GM21515 (cell line): Measurements from ENCODE around the gene SATB1.
"Not testable (repeated sequence)": the region's sequence is repeated elsewhere in the genome, so short reads cannot be mapped to it uniquely, and the experiment has no call there.

Experiments
- ATAC-seq: cut with Tn5 transposase; IDR thresholded peaks from one replicate; pipeline ENCODE4 v1.9.1; 2021; ENCODE audit not compliant: unreplicated experiment

SATB1 gene

DNA sequence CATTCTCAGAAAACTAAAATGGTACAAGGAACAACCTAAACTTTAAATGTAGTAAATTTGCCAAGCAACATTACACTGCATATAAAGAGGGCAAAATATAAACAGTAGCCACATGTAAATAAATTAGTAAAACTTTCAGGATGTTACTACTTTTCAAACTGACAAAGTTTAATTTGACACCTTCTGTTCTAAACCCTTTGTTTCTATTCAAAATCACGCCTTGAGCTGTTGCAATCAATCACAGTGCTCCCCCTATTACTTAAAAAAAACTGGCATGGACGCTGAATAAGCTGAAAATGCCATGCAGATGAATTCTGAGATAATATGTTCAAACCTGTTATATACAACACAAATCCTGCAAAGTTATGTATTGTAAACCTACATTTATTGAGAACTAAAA, 69.3 kb downstream of the SATB1 start:
- no peak for ATAC-seq

DNA sequence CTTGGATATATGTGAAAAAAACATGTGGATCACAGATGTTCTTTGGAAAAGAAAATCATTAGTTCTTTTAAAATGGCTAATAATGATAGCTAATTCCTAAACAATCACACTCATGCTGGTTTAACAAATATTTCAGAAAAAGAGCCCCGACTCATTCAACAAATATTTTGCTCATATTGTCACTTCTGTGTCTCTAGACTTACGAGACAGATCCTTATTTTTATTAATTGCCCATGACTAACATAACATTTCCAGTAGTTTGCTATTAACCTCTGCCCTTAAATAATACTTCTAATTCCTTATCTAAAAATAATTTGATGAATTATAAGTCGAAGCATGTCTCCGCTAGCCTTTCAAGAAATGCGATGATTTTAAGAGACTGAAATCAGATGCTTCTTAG, 70.4 kb downstream of the SATB1 start:
- no peak for ATAC-seq

DNA sequence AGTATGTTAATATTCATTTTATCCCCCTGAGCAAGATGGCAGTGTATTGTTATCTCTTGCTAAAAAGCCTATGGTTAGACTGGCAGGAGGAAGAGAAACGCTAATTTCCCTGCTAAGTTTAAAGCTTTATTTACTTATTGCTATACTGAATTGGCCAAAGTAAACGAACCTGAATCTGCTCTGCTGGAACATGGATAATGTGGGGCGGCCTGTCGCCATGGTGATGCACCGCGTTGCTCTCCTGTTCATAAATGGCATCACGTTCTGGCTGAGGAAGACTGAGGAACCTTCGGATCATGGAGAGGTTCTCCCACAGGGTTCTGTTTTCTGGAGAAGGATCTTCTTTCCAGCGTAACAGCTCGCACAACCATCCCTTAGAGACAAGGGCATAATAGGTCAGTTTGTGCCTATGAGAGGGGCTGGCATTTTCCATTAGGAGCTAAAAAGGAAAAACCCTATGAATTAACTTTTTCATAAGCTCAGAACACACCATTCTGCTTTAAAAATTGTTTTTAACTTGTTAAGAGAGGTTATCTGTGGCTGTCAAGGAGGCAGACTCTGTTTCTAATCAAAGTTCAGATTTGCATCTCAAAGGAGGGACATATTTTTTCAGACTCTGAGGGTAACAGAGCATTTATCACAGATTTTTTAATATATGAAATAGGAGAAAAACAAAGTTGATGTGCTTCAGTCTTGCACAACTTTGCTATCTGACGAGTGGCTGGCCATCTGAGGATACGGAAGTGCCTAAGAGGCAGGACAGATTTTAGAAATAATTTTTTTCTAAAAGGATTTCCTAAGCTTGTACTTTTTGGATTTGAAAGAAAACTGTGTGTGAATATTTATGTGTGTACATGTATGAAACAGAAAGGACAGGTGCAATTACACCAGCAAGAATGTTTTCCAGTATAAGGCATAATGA, 73.1 kb downstream of the SATB1 start:
- ATAC-seq = no peak

DNA sequence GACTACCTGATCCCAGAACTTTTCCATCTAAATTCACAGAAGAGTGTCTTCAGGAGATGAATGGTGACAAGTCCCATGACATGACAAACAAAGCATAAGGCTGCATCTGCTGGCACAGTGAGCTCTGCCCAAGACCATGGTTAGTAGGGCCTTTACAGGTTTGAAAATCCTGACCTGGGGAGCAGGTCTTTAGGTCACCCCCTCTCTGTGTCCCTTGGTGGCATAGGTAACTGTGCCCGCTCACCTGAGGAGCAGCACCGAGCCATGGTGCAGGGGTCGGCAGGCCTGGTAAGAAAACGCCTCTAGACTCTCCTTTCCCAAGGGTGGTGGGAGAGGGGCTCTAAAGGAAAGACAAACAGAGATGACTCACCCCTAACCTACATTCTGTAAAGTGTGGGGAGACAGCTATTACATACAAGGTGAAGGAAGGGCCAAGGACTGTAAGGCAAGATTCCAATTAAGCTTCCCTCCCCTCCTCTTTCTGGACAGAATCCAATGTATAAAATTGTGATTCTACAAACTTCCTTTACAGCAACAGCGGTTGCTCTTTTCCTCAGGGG, 74.0 kb downstream of the SATB1 start:
- no peak for ATAC-seq

DNA sequence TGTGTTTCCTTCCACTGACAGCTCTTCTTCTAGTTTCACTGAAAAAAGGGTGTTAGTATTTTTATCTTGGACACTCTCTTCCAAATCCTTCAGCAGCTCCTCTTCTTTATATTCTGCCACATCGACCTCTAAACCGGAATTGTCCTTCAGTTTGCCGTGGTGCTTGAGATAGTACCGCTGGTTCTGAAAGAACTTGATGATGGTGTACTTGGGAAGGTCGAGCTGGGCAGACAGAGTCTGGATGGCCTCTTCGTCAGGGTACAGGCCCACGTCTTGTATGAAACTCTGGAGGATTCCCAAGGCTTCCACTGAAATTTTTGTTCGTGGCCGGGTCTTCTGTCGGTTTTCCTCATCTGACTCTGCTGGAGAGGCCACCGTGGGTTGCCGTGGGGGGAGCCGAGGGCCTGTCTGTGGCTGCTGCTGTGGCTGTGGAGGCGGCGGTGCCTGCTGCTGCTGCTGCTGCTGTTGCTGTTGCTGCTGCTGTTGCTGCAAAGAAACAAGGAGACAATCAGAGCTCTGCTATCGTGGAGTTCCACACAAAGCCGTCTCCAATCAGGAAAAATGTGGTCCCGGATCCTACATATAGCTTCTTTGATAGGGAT, 75.8 kb downstream of the SATB1 start:
- ATAC-seq = no peak

DNA sequence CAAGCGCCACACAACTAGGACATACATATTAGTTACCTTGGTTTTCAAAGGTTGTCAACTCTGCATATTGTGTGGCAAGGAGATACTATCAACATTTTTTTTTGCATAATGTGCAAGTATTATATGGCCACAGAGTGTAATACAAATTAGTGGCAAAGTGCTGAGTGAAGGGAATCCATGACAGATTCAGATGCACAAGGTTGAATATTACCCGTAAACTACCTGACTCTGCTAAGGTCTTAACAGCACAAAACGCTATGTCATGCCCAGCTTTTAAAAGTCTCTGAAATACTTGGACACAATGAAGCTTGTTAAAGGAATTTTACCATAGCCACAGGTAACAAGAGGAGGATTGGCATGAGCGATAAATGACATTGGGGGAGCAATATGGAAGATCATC, 79.0 kb downstream of the SATB1 start:
- ATAC-seq = no peak

DNA sequence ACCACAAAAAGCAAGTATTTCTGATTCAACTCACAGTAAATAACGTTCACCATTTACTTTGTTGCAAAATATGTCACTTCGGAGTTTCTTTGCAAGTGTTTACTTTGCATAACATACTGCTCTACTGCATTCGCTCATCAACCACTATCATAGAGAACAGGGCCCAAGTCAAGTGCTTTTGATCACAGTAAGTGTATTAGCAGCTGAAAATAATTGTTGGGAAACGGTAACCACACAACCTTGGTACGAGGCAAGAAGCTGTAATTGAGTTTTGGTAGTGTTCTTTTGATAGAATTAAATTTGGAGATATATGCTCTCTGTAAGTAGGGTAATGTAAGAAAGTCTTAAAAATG, 80.1 kb downstream of the SATB1 start:
- ATAC-seq = no peak

DNA sequence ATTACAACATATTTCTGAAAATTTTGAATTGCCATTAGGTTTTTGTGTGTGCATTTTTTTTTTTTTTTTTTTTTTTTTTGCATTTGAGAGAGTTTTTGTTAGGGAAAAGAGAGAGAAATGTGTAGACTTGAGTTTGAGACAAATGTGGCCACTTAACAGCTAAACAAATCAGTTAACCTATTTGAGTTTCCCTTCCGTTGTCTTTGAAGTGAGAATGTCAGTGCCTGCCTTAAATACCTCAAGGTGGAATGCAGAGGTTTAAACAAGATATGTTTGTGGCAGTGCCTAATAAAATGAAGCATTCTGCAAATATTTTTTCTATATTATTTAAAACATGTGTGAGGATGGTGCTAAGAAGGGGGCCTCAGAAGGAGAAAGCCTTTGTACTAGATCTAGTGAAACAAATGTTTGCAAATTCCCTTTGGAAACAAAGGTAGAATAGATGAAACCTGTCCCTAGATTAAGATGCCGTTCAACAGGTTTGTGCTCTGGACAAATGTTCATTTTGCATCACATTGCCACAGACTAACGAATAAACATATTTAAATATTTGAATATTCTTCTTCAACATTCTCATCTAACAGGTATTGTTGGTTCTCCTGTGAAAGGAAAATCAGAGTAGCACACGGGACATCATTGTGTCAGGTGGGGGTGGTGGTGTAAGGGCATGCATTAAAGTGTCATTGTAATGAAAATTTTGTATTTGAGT, 80.7 kb downstream of the SATB1 start:
- no peak for ATAC-seq

DNA sequence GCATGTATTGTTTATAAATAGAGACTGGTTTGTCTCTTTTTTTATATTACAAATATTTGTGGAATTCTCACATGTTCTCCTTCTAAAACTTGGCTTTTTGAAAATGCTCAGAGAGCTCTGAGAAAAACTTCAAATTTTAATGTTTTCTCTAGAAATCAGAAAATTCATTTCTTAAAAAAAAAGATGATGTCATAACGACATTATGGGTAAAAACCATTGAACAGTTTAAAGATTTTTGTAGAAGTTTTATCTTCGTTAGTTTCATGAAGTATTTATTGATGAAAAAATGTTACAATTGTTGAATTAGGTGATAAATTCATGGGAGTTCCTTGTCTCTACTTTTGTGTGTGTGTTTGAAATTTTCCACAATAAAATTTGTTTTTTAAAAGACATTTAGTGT, 81.3 kb downstream of the SATB1 start:
- ATAC-seq = no peak

DNA sequence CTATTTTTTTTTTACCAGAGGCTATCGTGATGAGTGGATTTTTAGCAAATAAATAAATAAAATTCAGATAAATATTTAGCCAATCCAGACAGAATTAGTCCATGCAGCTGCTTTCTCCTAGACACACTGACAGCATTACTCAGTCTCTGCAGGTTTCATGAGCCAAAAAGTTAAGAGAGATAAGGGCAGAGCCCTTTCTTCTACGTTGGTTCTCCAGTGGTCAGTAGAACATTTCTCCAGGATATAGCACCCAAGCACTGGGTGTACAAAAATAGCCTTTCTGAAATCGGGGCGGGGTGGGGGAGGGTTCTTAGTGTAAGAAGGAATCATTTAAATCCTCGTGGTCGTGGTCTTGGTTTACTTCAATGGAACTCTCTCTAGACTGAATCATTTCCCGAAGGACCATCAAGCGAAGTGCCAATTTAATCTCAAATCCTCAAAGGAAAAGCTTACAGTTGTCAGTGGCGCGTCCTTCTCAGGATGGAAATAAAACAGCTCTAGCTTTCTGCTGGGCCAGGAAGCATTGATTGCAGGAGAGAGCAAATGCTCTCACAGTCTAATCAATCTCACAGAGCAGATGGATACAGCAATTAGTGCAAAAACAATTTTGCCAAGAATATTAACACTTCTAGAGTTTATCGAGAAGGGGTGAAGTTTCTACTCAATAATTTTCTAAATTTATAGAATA, 86.2 kb downstream of the SATB1 start:
- ATAC-seq = no peak

DNA sequence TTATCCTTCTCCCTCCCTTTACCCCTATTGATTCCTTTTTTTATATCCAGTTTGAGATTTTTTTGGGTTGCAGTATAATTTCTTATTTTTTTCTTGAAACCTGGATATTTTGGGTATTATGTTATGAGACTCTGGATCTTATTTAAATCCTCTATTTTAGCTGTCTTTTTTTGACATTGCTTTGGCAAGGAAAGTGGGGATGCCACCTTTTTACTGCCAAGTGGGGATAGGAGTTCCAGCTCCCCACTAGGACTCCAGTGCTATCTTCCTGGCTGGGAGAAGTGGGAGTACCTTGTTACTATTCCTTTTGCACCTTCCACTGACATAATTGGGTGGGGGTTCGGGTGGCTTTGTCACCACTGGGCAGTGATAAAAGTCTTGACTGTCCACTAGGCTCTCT, 87.9 kb downstream of the SATB1 start:
- ATAC-seq = no peak

DNA sequence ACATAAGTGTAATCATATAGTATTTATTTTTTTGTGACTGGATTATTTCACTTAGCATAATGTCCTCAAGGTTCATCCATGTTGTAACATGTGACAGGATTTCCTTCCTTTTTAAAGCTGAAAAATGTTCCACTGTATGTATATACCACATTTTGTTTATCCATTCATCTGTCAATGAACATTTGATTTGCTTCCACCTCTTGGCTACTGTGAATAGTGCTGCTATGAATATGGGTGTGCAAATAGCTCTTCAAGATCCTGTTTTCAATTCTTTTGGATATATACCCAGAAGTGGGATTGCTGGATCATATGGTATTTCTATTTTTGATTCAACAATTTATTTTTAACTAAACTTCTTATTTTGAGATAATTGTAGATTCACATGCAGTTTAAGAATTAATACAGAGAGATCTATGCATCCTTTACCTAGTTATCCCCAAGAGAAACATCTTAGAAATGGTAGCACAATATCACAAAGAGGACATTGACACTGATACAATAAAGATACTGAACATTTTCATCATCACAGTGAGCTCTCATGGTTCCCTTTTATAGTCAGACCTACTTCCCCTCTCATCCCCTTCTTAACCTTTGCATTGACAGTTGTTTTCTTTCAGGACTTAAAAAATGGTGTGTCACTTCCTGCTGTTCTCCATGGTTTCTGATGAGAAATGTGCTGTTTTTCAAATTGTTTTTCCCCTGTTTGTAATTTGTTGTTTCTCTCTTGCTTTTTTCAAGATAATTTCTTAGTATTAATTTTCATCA, 90.1 kb downstream of the SATB1 start:
- no peak for ATAC-seq

DNA sequence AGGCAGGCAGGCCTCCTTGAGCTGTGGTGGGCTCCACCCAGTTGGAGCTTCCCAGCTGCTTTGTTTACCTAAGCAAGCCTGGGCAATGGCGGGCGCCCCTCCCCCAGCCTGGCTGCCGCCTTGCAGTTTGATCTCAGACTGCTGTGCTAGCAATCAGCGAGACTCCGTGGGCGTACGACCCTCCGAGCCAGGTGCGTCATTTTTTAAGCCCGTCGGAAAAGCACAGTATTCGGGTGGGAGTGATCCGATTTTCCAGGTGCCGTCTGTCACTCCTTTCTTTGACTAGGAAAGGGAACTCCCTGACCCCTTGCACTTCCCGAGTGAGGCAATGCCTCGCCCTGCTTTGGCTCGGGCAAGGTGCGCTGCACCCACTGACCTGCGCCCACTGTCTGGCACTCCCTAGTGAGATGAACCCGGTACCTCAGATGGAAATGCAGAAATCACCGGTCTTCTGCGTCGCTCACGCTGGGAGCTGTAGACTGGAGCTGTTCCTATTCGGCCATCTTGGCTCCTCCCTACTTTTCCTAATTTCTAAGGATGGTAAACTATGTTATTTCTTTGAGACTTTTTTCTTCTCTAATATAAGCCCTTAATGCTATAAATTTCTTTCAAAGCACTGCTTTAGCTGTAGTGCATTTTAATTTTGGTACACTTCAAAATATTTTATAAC, 94.2 kb downstream of the SATB1 start:
- ATAC-seq = not testable (repeated sequence)

DNA sequence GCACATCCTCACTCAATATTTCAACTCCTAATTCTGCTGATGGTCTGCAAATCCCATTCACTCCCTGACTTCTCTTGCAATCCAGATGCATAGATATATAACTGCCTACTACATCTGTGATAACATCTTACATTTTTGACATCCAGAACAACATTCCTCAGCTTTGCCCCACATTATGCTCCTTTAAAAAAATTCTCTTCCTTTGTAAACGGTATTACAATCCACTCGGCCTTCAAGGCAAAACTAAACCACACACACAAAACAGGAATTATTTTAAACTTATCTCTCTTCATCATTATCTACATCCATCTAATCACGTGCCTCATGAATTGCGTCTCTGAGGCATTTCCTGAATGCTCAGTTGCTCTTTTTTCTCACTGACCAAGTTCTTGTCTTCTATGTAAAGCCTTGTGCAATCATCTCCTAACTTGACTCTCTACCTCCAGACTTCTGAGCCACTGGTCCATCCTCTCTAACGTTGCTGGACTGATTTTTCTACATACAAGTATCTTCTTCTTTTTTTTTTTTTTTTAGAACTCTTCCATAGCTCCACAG, 117.0 kb downstream of the SATB1 start:
- no peak for ATAC-seq

DNA sequence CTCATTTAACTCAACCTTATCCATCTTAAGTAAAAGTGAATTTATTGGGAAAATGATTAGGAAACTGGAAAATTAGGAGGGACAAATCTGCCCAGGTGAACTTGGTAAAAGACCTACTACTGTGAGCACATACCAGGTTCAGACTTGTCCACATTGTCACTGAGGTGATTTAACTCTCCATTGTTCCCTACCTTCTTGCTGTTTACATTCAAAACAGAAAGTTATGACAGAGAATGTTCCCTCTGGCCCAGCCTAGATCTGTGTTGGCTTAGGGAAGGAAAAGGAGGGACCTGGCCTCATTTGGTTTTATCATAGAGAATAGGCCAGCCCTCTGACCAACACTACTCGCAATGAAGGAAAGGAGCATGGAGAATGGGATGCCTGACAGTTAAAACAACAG, 117.6 kb downstream of the SATB1 start:
- ATAC-seq = no peak

DNA sequence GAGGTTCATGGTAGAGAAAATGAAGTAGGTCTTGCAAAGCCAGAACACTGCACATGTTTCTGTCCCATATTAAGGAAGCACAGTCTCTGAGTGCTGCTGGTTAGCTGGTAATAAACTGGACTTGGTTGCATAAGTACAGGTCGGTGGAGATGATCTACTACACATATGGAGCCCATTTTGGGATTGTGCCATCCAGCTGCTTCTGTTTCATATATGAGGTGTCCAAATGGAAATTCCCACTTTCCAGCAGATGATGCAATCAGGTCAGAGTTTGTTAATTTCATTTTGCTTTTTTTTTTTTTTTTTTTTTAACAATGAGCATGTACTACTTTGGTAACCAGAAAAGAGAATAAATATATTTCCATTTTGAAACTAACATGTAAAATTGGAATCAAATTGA, 122.6 kb downstream of the SATB1 start:
- no peak for ATAC-seq

DNA sequence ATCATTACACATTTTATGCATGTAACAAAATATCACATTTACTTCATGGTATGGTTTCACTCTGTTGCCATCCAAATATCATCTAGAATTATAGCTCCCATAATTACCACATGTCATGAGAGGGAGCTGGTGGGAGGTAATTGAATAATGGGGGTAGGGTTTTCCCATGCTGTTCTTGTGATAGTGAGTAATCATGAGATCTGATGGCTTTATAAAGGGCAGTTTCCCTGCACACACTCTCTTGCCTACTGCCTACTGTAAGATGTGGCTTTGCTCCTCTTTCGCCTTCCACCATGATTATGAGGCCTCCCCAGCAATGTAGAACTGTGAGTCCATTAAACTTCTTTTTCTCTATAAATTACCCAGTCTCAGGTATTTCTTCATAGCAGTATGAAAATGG, 123.4 kb downstream of the SATB1 start:
- ATAC-seq = no peak

DNA sequence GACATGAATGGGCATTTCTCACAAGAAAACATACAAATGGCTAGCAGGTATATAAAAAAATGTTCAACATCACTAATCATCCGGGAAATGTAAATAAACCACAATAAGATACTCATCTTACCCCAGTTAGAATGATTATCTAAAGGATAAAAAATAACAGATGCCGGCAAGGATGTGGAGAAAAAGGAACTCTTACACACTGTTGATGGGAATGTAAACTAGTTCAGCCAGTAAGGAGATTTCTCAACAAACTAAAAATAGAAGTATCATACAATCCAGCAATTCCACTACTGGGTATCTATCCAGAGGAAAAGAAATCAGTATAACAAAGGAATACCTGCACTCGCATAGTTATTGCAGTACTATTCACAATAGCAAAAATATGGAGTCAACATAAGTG, 124.2 kb downstream of the SATB1 start:
- no peak for ATAC-seq

DNA sequence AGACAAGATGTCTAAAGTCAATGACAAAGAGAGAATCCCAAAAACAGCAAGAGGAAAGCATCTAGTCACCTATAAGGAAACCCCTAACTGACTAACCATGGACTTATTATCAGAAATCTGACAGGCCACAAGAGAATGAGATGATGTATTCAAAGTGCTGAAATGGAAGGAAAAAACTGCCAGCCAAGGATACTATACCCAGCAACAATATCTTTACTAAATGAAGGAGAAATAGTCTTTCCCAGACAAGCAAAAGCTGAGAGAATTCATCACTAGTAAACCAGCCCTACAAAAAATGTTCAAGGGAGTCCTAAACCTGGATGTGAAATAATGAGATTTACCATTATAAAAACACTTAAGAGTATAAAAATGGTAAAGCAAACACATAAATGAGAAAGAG, 128.0 kb downstream of the SATB1 start:
- ATAC-seq = no peak
